Panc1 (cell line): Measurements from ENCODE around the gene RGS12. TPM values are rescaled to one million over a fixed set of nuclear protein-coding genes. Genes with fewer than 3 reads are reported as not detected.

Experiments used
- ATAC-seq: fragments of 200-7000 bp; cut with Tn5 transposase; 2 replicates; pipeline ENCODE4 v1.9.1; 2020; ENCODE audit warnings: mild to moderate bottlenecking, moderate library complexity
- BruUV-seq: library from RNA; stranded (reverse); fragments of 400-500 nt; replicated peaks from 2 replicates; lab custom pipeline; 2021; lab: Mats Ljungman, UMichigan
- CTCF ChIA-PET: fragments of 300-600 bp; sonication (Branson Sonifier 250); formaldehyde crosslinking; loops from one replicate; lab custom pipeline; 2022; ENCODE audit warnings: antibody characterized with exemption; lab: Charles Lee
- POLR2A ChIA-PET: fragments of 300-600 bp; sonication (Branson Sonifier 250); formaldehyde crosslinking; loops from one replicate; lab custom pipeline; 2022; ENCODE audit warnings: antibody characterized with exemption; lab: Charles Lee
- DNase-seq: peaks from one replicate; pipeline ENCODE4 v3.0.0-alpha.2; 2010; ENCODE audit warnings: low read depth, low spot score
- H3K27ac ChIP-seq: 2 replicates; pipeline ENCODE4 v1.5.1; 2011; ENCODE audit warnings: mild to moderate bottlenecking, low read length, inconsistent platforms
- H3K27me3 ChIP-seq: fragments of 200-500 bp; sonication (Bioruptor generic); 2 replicates; pipeline ENCODE4 v1.6.0; 2014; ENCODE audit warnings: low read length, inconsistent platforms; ENCODE audit not compliant: control insufficient read depth, insufficient read depth
- H3K36me3 ChIP-seq: fragments of 200-500 bp; sonication (Bioruptor generic); 2 replicates; pipeline ENCODE4 v1.5.1; 2014; ENCODE audit warnings: inconsistent platforms, mild to moderate bottlenecking, low read length, moderate library complexity; ENCODE audit not compliant: control insufficient read depth, insufficient read depth
- H3K4me1 ChIP-seq: 2 replicates; pipeline ENCODE4 v1.5.1; 2011; ENCODE audit warnings: inconsistent platforms, mild to moderate bottlenecking, low read length, moderate library complexity; ENCODE audit not compliant: control insufficient read depth, insufficient read depth
- H3K4me3 ChIP-seq, 2 experiments: 2 replicates each; pipeline ENCODE4 v1.5.1; 2011 to 2012; ENCODE audit warnings: low read depth in 2 of 2, low read length in 2 of 2, mild to moderate bottlenecking in 2 of 2, inconsistent platforms in 1 of 2, moderate library complexity in 1 of 2
- H3K9me3 ChIP-seq: fragments of 200-500 bp; sonication (Bioruptor generic); 2 replicates; pipeline ENCODE4 v1.5.1; 2014; ENCODE audit warnings: low read depth, mild to moderate bottlenecking, inconsistent platforms, low read length, moderate library complexity; ENCODE audit not compliant: control insufficient read depth, insufficient read depth
- POLR2AphosphoS5 ChIP-seq: IDR thresholded peaks from 2 replicates; pipeline ENCODE4 v1.6.1; 2012; ENCODE audit warnings: mild to moderate bottlenecking, low read depth, low read length, moderate library complexity
- REST ChIP-seq, 2 experiments: IDR thresholded peaks; 2 replicates each; pipeline ENCODE4 v1.6.1; 2011 to 2012; ENCODE audit warnings: low read depth in 2 of 2, control low read depth in 1 of 2, low read length in 1 of 2, mild to moderate bottlenecking in 1 of 2, moderate library complexity in 1 of 2; ENCODE audit not compliant: insufficient read depth in 1 of 2
- SIN3A ChIP-seq: IDR thresholded peaks from 2 replicates; pipeline ENCODE4 v1.6.1; 2012; ENCODE audit warnings: low read depth, mild to moderate bottlenecking, low read length, moderate library complexity, borderline replicate concordance; ENCODE audit not compliant: insufficient read depth
- TCF7L2 ChIP-seq: IDR thresholded peaks from 2 replicates; pipeline ENCODE4 v1.6.1; 2011; ENCODE audit warnings: mild to moderate bottlenecking, low read depth, low read length, inconsistent platforms
- in situ Hi-C: cut with HindIII; loops from 2 replicates; pipeline ENCODE4 v1.10.0; 2016; ENCODE audit warnings: low sequenced_read_pairs, low pct_unique_long_range_greater_than_20kb
- intact Hi-C: fragments of 100-400 bp; cut with micrococcal nuclease; formaldehyde crosslinking; loops from one replicate; pipeline ENCODE4 v1.10.0; 2022; ENCODE audit not compliant: unreplicated experiment
- total RNA-seq: library from RNA; stranded (reverse); gene quantifications from one replicate; pipeline ENCODE4 v1.2.1, GENCODE V29; 2021; ENCODE audit not compliant: unreplicated experiment
- TF ChIP-seq, protein P1 (sequence below): fragments of 450-650 bp; IDR thresholded peaks from 2 replicates; pipeline ENCODE4 v1.5.1; 2017; ENCODE audit warnings: mild to moderate bottlenecking

The RGS12 gene
- total RNA-seq, 1 experiment from 2014 or later: 24.3 TPM

- DNase-seq (no peak), ATAC-seq (peak; percentile 81)
- Histone ChIP-seq H3K27me3 (no peaks in the 10 kb centered on the region), H3K27ac (peak overlapping the region; percentile 51), H3K36me3 (no peaks in the 10 kb centered on the region; the same call in 1 of the 2 replicates), H3K9me3 (no peaks in the 10 kb centered on the region), H3K4me3 (peak overlapping the region; percentile 69 to 71), H3K4me1 (peaks cover 6% of the 10 kb centered on the region; the same call in 1 of the 2 replicates)
- POLR2A ChIA-PET: no interaction called here
- in situ Hi-C loops: no loop called here
- CTCF ChIA-PET: no interaction called here
- no TSS peak for BruUV-seq
- intact Hi-C loops: no loop called here
- TF ChIP-seq TCF7L2 (no peak), REST (IDR thresholded peaks at IDR 0.05; ENCODE audit: insufficient read depth in 1 of 2, low read depth in 2 of 2, low read length in 1 of 2) (no peak), SIN3A (no peak), POLR2AphosphoS5 (no peak)
- TF ChIP-seq, protein P1, sequence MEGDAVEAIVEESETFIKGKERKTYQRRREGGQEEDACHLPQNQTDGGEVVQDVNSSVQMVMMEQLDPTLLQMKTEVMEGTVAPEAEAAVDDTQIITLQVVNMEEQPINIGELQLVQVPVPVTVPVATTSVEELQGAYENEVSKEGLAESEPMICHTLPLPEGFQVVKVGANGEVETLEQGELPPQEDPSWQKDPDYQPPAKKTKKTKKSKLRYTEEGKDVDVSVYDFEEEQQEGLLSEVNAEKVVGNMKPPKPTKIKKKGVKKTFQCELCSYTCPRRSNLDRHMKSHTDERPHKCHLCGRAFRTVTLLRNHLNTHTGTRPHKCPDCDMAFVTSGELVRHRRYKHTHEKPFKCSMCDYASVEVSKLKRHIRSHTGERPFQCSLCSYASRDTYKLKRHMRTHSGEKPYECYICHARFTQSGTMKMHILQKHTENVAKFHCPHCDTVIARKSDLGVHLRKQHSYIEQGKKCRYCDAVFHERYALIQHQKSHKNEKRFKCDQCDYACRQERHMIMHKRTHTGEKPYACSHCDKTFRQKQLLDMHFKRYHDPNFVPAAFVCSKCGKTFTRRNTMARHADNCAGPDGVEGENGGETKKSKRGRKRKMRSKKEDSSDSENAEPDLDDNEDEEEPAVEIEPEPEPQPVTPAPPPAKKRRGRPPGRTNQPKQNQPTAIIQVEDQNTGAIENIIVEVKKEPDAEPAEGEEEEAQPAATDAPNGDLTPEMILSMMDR: no peak
Observed at GRCh38 chr4:3291969-3292570, 751 bp upstream of the RGS12 start.

GRCh38 chr4:3293401-3294391, 875 bp downstream of the RGS12 start:
- no peak for DNase-seq
- no TSS peak for BruUV-seq
- POLR2A ChIA-PET: no interaction called here
- TF ChIP-seq TCF7L2 (no peak), POLR2AphosphoS5 (no peak), SIN3A (no peak)
- TF ChIP-seq, protein P1: no peak
- intact Hi-C loops: no loop called here
- 0 out of 2 replicates have a peak, but pooled peaks have one; percentile 4 for ATAC-seq
- H3K4me3 ChIP-seq: peak overlapping the region; percentile 69 to 70
- peak overlapping the region; percentile 86 for H3K27ac ChIP-seq
- CTCF ChIA-PET: no interaction called here
- in situ Hi-C loops: no loop called here
- no peaks in the 10 kb centered on the region for H3K9me3 ChIP-seq
- no peaks in the 10 kb centered on the region; the same call in 1 of the 2 replicates for H3K36me3 ChIP-seq
- H3K4me1 ChIP-seq: peaks cover 6% of the 10 kb centered on the region; the same call in 1 of the 2 replicates
- no peaks in the 10 kb centered on the region for H3K27me3 ChIP-seq
